GM03348 (cell line): Measurements from ENCODE around the gene NUMB.

ENCODE experiments used
- DNase-seq: peaks from one replicate; pipeline ENCODE4 v3.0.0; 2012; ENCODE audit warnings: low spot score

NUMB gene

DNA sequence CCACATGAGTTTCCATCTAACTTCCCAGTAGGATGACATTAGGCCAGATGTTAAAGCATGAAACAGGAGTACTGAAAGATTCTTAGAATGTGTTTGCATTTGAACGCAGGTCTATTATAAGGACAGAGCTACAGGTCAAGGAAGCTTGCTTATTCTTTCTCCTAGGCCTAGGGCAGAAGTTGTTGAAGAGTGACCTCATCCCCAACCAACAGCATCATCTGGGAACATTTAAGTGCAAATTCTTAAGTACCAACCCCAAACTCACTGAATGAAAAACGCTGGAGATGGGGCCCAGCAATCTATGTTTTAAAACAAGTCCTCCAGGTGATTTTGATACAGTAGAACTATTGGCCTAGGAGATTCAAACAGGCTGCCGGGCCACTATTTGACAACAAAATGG is 168.6 kb downstream of the NUMB start:
- no peak for DNase-seq

DNA sequence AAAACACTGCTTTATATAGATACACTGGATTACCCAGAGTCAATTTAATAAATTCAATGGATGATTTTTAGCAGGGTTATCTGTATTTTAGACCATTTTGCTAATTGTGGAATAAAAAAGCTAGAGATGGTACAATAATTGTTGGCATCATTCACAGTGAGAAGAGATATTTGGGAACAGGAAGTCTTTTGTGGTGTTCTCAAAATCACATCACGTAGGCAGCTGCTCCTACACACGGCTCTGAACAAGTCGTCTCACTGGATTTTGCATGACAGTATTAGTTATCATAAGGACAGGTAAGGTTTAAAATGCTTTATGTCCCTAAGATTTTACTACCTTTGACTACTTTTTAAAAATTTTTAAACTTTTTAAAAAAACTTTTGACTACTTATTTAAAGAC is 169.0 kb downstream of the NUMB start:
- no peak for DNase-seq

DNA sequence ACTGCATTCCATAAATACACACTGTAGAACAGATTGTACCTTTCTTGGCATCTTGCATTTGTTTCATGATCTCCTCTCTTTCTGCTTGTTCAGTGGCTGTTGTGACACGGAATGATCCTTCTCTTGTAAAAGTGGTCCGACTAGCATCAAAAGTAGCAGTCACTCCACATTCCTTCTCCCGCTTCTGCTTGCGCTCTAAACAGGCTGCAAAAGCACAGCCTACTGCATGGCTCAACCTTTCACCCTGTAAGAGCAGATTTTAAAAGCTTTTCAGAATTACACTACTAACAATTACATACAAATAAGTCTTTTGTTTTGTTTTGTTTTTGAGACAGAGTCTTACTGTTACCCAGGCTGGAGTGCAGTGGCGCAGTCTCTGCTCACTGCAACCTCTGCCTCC is 171.3 kb downstream of the NUMB start:
- no peak for DNase-seq

DNA sequence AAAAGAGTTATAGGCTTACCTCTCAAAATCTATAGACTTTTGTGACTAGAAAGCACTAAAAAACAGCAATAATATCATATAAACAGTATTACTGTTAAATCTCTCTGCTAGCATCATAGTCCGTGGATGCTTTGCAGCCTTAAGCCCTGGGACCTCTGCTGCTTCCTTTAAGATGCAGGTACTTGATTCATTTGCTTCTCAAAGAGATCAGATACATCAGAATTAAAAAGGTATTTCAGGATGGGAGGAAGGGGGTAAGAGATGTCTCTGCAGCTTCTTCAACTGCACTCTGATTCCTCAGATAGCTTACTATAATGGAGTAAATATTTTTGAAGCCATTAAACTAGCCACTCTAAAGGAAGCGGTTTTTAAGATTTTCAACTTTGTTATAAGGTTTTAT is 171.7 kb downstream of the NUMB start:
- DNase-seq: no peak

DNA sequence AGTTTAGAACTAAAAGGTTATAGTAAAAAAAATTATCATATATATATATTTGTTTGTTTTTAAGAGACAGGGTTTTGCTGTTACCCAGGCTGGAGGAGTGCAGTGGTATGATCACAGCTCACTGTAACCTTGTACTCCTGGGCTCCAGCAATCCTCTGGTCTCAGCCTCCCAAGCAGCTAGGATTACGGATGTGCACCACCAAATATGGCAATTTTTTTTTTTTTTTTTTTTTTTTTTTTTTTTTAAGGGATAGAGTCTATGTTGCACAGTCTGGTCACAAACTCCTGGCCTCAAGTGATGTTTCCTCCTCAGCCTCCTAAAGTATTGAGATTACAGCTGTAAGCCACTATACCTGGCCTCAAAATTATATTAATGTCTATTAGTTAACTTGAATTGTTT is 172.4 kb downstream of the NUMB start:
- DNase-seq: no peak

DNA sequence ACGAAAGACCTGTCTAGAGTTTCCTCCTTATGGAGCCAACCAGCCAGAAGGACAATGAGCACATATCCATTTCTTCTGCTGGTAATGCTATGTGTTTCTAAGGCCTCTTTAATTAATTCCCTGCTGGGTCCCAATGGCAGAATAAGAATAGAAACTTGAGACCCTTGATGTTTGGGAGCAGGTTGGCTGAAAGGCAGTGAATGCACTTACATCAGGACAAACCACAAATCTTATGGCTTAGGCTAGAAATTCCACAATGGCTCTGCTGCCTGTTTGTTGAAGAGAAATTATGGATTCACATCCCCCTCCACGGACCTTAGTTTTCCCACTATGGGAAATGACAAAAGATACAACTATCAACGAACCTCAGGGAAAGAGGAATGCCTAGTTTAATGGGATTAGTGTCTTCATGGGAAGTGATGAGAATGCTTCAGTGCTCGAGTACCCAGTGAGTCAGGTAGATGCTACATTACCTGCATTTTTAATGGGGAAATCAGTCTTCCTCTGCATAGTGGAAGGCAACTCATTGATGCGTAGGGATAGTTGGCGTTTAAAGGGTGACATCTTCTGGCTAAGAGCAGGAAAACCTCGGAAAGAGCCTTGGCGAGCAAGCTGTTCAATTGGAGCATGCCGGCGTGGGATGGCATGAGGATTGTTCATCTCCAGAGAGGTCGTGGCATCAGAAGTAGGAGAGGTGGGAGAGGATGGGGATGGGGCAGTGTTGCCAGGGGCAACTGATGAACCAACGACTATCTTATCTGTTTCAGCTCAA is 174.6 kb downstream of the NUMB start:
- DNase-seq: no peak

DNA sequence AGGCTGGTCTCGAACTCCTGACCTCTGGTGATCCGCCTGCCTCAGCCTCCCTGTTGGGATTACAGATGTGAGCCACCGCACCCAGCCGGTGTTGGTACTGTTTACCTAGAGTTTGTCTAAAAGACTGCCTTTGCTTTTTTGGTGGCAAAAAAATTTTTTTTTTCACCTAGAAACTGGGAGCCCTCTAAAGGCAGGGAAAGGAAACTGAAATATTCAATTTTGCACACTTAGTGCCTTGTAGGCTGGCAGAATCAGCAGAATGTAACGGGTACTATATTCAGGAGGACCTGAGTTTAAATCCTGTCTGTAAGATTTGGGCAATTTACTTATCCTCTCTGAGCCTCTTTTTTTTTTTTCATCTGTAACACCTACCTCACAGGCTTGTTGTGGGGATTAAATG is 177.4 kb downstream of the NUMB start:
- DNase-seq: no peak

DNA sequence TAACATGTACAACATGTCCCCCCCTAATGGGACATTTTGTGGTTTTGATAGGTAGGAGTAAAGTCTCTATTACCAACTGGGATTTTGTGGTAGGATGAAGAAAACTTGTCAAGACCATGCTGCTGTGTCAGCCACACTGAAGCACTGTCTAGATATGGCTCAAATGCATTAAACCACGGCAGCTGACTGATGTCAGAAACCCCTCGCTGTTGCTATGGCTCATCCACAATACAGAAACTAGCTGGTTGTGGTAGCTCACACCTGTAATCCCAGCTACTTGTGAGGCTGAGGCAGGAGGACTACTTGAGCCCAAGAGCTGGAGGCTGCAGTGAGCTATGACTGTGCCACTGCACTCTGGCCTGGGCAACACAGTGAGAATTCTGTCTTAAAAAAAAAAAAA is 181.0 kb downstream of the NUMB start:
- DNase-seq: no peak

DNA sequence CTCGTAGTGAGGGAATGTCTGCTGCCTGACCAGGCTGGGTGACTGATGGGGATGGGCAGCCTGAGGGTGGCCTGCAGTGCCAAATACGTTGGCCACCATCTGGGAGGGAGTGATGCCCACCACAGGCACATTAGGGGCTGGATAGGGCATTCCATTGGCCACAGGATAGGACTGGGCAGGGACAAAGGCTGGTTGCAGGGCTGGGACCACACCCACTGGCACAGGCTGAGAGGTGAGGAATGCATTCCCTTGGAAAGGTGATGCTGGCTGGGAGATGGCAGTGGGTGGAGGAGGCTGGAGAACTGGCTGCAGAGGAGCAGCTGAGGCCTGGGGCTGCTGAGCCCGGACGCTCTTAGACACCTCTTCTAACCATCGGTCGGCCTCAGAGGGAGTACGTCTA is 181.5 kb downstream of the NUMB start:
- DNase-seq: no peak

DNA sequence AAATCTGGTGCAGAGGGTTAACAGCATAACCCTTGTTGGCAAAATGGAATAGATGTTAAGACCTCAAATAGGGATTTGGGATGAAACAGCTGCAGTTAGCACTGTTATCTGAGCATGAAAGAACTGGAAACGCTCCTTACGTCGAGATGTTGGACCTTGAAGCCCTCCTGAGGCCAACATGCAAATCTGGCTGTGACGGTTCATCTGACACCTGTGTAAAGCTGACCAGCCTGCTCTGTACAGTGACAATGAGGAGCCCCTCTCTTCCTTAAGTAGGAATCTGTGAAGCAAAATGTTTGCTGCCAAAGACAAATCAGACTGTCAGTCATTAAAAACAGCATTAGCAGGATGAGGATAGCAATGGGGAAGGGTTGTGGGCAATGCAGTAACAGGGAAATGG is 184.5 kb downstream of the NUMB start:
- DNase-seq: no peak

DNA sequence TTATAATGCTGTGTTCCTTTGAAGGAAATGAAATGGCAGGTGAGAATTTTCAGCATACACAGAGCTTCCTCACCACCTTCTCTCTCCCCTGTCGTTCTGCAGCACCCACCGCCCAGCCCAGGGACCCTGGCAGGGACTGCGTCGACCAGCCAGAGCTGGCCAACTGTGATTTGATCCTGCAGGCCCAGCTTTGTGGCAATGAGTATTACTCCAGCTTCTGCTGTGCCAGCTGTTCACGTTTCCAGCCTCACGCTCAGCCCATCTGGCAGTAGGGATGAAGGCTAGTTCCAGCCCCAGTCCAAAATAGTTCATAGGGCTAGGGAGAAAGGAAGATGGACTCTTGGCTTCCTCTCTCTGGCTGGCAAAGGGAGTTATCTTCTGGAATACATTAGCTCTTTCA is 186.0 kb downstream of the NUMB start:
- DNase-seq: no peak

DNA sequence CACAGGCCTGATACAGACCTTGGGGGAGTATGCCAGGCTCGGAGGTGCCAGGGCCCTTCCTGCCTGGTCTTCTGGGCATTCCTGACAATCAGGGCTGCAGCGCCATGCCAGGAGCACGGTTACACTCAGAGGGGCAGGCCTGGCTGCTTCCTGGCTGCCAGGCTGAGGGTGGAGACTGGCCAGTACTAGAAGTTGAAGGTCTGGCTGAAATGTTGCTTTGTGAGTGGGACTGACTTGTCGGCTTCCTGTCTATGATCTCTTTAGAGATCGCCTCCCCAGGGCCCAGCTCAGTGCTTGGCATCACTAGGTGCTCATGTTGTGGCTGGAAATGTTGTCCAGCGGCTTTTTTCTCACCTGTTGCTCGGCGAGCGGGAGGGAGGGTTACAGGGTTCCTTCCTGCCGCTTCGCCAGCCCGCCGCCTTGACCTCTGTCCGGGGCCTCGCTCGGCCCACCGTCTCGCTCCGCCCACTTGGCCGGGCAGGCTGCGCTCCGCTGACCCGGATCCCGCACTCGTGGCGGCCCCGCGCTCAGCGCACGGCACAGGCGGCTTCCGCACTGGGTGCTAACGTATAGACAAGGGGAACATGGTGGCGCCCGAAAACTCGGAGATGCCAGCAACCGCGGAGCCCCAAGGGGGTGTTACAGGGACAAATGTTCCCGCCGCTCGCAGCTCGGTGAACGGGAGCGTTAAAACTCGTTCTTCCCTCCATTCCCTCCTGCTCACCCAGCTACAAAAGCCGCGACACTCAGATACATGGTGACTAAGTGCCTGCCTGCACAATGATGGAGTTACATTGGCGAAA is 188.4 kb downstream of the NUMB start:
- DNase-seq: peak; percentile 14

DNA sequence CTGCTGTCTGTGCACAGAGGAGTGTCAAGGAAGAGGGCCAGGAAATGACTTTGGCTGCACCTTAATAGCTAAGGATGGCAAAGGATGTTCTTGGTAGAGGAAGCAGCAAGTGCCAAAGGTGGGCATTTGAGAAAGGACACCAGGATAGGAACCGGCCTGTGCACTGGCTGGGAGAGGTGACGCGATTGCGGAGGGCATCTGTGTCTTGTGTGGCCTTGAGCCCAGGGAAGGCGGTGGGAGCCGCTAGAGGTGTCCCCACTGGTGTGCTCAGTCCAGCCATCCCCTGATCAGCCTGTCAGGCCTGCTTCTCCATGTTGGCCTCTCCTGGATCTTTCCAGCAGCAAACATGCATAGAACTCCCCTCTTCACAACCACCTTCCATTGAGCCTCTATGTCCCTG is 190.9 kb downstream of the NUMB start:
- peak; percentile 4 for DNase-seq

DNA sequence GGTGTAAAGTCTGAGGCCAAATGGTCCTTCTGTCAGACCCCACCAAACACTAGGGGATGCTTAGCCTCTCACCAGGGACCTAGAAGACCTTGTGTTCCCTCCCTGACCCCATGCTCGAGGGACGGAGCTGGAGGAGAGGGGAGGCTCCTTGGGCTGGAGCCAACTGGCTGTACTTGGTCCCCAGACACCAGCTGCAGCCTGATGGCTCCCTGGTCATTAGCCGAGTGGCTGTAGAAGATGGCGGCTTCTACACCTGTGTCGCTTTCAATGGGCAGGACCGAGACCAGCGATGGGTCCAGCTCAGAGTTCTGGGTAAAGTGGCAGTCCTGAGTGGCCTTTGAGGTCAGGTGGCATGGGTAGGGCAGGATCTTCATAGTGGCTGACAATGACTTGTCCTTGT is 192.0 kb downstream of the NUMB start:
- no peak for DNase-seq

DNA sequence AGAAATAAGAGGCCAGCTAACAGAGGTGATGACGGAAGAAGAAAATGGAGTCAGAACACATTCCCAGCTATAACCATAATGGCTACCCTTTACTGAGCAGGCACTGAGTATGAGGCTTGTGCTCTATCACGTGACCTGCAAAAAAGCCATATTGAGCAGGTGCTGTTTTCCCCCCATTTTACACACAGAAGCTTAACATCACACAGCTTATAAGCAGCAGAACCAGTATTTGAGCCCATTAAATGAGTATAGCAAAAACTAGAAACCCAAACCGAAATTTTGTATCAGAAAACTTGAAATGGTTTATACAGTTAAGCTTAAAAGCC is 192.7 kb downstream of the NUMB start:
- DNase-seq: no peak

DNA sequence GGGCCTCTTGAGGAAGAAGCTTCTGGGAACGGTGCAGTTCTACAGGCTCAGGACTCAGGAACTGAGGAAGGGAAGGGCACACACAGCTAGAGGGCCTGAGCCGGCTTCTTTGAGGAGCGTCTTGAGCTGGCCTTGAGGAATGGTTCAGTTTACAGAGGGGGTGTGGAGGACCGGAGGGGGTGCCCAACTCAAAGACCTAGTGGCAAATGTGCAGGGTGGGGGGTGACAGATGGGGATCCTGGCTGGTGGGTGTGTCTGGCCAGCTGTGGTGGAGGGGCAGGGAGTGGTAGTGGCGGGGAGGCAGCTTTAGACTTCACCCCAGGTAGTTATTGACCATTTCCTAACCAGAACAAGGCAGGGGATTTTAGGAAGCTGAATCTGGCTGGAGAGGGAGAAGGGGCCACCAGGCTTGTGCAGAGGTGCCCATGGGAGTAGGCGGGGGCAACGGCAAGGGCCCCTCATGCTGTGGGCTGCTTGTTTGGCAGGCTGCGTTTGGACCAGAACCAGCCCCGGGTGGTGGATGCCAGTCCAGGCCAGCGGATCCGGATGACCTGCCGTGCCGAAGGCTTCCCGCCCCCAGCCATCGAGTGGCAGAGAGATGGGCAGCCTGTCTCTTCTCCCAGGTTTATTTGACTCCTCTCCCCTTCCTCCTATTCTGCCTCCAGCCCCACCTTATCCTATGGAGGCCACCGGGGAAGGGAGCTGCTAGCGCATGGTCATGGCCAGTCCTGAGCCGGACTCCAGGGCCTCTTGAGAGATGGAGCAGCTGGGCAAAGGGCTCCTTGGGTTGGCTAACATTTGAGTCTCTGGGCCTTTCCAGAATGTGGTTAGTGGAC is 193.2 kb downstream of the NUMB start:
- DNase-seq: no peak

DNA sequence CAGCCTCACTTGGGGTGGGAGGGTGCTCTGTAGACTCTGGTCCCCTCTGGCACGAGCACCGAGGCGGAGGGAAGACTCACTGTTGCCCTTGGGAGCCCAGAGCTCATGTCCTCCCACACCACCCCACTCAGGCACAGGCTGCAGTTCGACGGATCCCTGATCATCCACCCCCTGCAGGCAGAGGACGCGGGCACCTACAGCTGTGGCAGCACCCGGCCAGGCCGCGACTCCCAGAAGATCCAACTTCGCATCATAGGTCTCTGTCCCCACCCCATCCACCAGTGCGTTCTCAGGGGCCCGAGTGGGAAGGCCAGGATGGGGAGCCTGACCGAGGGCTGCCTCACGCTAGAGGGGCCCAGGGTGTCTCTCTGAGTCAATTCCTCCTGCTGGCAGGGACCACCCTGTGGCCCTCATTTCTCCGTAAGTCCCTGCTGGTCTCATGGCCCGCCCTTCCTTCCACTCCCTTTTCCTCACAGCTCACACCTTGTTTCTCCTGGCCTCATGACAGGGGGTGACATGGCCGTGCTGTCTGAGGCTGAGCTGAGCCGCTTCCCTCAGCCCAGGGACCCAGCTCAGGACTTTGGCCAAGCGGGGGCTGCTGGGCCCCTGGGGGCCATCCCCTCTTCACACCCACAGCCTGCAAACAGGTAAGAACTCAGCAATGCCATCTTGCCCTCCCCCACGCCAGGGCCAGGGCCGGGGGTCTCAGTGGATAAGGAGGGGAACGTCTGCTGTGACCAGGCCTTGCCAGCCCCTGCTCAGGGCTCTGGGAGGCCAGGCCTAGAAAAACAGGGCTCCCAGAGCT is 194.1 kb downstream of the NUMB start:
- DNase-seq: no peak

DNA sequence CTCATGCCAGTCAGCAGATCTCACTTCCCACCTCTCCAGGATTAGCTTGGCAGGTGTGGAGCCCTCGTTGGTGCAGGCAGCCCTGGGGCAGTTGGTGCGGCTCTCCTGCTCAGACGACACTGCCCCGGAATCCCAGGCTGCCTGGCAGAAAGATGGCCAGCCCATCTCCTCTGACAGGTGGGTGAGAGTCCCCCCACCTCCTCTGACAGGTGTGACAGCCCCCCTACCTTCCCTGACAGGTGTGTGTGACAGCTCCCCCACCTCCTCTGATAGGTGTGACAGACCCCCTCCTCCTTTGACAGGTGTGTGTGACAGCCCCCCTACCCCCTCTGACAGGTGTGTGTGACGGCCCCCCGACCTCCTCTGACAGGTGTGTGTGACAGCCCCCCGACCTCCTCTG is 194.7 kb downstream of the NUMB start:
- DNase-seq: no peak

DNA sequence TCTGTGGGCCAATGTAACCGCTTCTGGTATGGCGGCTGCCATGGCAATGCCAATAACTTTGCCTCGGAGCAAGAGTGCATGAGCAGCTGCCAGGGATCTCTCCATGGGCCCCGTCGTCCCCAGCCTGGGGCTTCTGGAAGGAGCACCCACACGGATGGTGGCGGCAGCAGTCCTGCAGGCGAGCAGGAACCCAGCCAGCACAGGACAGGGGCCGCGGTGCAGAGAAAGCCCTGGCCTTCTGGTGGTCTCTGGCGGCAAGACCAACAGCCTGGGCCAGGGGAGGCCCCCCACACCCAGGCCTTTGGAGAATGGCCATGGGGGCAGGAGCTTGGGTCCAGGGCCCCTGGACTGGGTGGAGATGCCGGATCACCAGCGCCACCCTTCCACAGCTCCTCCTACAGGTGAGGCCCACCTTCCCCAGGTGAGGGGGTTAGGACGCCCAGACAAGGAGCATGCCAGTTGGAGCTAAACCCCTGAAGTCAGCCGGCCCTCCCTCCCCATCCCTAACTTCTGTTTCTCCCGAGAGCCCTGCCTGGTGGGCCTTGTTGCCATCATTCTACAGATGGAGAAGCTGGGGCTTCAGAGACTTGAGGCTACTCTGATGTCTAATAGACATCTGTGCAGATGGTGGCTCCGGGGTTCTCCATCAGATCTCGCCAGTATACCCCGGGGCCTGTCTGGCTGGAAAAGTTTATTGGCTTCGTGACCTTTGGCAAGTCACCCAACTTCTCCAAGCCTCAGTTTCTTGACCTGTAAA is 195.7 kb downstream of the NUMB start:
- no peak for DNase-seq

DNA sequence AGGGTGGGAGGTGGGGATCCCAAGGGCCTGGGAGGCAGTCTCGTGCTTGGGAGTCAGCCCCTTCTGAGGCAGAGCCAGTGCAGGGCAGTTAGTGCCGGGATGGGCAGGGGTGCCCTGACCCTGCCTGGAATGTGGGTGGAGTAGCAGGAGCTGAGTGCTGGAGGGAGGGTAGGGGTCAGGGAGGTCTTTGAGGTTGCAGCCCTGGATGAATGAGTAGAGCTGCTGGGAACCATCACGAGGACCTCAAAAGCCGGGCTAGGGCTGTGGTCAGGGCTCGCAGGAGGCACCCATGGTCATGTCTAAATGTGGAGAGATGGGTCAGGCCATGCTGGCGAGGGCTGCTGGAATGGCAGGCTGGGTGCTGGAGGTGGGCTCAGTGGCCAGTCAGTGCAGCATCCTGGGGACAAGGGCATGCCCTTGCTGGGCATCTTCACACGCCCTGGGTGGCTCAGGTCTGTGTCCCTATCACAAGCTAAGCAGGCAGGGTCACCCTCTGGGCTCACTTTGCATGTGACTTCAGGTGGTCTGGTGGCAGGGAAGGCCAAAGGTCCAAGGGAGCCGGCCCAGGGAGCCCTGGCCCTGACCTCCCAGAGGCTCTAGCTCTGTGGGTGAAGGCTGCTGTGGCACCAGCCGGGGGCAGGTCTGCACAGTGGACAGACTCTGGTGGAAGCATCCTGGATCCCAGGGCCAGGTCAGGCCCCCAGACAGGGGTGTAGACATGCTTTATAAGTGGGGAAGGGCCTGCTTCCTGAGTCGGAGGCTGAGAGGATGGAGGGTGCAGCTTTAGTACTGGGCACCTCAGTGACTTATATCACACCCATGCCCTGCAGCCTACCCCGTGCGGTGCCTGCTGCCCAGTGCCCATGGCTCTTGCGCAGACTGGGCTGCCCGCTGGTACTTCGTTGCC is 196.6 kb downstream of the NUMB start:
- no peak for DNase-seq
